ENCODE results near the gene CTSZ.

CTSZ gene

DNA sequence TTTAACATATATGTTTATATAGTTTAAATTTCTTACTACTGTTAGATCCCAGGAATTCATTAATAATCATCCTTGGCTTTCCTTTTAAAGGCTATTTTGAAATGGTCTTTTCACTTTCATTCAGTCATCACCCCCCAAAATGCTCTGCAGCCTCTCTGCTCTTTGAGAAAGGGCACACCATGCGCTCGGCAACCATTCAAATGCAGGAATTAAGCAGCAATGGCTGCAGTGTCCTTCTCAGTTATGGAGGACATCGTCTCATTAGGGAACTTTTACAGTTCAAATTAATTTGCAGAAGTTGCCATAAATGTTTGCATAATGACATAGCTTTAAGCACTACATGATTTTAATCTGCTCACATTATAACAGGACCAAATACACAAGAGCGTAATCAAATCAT, 18.5 kb upstream of the CTSZ start:
- no peak for DNase-seq (ENCODE audit: low read depth)
- no peak overlapping the region for H3K4me3 ChIP-seq (ENCODE audit: control insufficient read depth, low read depth, low read length)
- TF ChIP-seq, protein P1, sequence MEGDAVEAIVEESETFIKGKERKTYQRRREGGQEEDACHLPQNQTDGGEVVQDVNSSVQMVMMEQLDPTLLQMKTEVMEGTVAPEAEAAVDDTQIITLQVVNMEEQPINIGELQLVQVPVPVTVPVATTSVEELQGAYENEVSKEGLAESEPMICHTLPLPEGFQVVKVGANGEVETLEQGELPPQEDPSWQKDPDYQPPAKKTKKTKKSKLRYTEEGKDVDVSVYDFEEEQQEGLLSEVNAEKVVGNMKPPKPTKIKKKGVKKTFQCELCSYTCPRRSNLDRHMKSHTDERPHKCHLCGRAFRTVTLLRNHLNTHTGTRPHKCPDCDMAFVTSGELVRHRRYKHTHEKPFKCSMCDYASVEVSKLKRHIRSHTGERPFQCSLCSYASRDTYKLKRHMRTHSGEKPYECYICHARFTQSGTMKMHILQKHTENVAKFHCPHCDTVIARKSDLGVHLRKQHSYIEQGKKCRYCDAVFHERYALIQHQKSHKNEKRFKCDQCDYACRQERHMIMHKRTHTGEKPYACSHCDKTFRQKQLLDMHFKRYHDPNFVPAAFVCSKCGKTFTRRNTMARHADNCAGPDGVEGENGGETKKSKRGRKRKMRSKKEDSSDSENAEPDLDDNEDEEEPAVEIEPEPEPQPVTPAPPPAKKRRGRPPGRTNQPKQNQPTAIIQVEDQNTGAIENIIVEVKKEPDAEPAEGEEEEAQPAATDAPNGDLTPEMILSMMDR (IDR thresholded peaks at IDR 0.05; ENCODE audit: control insufficient read depth, insufficient read depth, low read depth, low read length, missing control alignments) = no peak

DNA sequence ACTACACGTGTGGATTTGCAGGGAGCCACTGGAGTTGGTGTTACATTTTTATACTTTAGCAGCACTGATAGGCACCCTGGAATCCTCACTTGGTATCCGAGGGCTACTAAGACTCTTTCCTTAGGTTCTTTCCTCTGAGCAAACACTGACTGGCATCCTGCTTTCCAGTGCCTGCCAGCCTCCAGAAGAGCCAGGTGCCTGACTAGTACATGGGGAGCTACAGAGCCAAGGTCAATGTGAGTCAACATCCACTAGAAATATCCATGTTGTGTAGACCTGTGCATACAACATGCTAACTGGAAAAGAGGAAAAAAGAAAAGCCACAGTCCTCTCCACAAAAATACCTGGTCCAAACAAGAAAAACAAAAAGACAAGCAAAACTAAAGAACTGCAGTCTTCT, 18.0 kb upstream of the CTSZ start:
- H3K4me3 ChIP-seq (ENCODE audit: control insufficient read depth, low read depth, low read length) = no peak overlapping the region
- TF ChIP-seq, protein P1 (IDR thresholded peaks at IDR 0.05; ENCODE audit: control insufficient read depth, insufficient read depth, low read depth, low read length, missing control alignments) = no peak
- DNase-seq (ENCODE audit: low read depth) = no peak

DNA sequence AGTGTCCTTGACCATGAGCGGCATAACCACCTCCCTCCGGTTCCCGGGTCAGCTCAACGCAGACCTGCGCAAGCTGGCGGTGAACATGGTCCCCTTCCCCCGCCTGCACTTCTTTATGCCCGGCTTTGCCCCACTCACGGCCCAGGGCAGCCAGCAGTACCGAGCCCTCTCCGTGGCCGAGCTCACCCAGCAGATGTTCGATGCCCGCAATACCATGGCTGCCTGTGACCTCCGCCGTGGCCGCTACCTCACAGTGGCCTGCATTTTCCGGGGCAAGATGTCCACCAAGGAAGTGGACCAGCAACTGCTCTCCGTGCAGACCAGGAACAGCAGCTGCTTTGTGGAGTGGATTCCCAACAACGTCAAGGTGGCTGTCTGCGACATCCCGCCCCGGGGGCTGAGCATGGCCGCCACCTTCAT, 17.1 kb upstream of the CTSZ start:
- TF ChIP-seq, protein P1 (IDR thresholded peaks at IDR 0.05; ENCODE audit: control insufficient read depth, insufficient read depth, low read depth, low read length, missing control alignments) = no peak
- no peak for DNase-seq (ENCODE audit: low read depth)
- no peak overlapping the region for H3K4me3 ChIP-seq (ENCODE audit: control insufficient read depth, low read depth, low read length)

DNA sequence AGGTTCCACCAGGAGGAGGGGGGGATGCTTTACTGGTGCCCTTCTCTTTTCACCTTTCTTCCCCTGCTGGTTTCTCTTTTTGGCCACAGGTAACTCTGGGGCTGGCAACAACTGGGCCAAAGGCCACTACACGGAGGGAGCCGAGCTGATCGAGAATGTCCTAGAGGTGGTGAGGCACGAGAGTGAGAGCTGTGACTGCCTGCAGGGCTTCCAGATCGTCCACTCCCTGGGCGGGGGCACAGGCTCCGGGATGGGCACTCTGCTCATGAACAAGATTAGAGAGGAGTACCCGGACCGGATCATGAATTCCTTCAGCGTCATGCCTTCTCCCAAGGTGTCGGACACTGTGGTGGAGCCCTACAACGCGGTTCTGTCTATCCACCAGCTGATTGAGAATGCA, 16.6 kb upstream of the CTSZ start:
- TF ChIP-seq, protein P1 (IDR thresholded peaks at IDR 0.05; ENCODE audit: control insufficient read depth, insufficient read depth, low read depth, low read length, missing control alignments) = no peak
- no peak overlapping the region for H3K4me3 ChIP-seq (ENCODE audit: control insufficient read depth, low read depth, low read length)
- no peak for DNase-seq (ENCODE audit: low read depth)

DNA sequence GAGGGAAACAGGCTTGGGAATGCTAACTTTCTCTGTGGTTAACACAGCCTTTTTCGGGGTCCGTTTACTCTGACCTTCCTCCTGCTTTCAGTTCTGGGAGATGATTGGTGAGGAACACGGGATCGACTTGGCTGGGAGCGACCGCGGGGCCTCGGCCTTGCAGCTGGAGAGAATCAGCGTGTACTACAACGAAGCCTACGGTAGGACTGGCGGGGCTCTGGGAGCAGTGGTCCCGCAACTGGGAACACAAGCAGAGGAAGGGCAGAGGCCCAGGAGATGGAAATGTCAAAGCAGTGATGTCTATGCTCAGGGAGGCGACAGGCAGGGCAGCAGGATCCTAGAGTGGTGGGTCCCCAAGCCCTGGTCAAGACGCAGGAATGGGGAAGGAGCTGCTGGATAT, 15.7 kb upstream of the CTSZ start:
- DNase-seq (ENCODE audit: low read depth) = no peak
- H3K4me3 ChIP-seq (ENCODE audit: control insufficient read depth, low read depth, low read length) = no peak overlapping the region
- TF ChIP-seq, protein P1 (IDR thresholded peaks at IDR 0.05; ENCODE audit: control insufficient read depth, insufficient read depth, low read depth, low read length, missing control alignments) = no peak

DNA sequence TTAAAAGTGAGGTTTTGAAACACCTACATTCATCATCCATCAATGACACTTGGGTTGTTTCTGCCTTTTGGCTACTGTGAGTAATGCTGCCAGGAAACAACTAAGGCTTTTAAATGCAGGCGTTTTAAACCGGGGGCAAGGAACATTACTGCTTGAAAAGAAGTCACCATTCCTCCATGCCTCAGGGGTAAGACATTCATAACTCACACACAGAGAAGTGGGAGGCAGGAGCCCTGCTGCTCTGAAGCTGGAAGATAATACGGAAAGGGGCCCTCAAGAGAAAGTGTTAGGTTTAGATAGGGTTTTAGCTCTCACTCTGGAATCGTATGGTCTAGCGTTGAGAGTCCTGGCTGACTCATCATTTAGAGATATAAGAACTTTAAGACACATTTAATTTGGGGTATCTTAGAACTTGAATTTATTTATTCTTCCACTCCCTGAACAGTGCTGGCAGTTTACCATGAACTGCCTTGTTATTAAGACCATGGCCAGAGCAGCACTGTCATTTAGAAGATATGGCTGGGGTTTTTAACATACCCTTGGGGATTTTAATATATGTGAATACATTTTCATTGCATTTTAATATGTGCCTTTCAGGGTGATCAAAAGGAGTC, 14.0 kb upstream of the CTSZ start:
- no peak for DNase-seq (ENCODE audit: low read depth)
- TF ChIP-seq, protein P1 (IDR thresholded peaks at IDR 0.05; ENCODE audit: control insufficient read depth, insufficient read depth, low read depth, low read length, missing control alignments) = no peak
- H3K4me3 ChIP-seq (ENCODE audit: control insufficient read depth, low read depth, low read length) = no peak overlapping the region

DNA sequence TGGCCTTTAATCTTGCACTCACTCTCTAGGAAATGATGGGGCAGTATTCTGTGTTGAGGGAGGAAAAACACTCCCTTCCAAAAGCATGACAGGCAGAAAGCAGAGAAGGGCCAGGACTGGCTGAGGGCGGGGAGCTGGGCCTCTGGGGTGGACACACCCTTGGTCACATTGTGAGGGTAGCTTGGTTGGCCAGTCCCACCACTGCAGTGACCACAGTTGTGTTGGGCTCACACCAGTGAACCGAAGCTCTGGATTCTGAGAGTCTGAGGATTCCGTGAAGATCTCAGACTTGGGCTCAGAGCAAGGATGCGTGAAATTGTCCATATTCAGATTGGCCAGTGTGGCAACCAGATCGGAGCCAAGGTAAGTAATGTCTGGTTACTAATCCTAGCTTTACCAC, 12.2 kb upstream of the CTSZ start, which contains the start of gene TUBB1:
TUBB1 (plus strand) TSS at position 213 of the 400 bp plus-strand sequence; CDS start at position 307, 94 bp downstream.
- TF ChIP-seq, protein P1 (IDR thresholded peaks at IDR 0.05; ENCODE audit: control insufficient read depth, insufficient read depth, low read depth, low read length, missing control alignments) = no peak
- no peak for DNase-seq (ENCODE audit: low read depth)
- no peak within 1 kb of the TSS for H3K4me3 ChIP-seq (ENCODE audit: control insufficient read depth, low read depth, low read length)

Measured in AG09309 (cell line).